IMR-90 (cell line): Measurements from ENCODE around the gene ERCC4. TPM values are rescaled to one million over a fixed set of nuclear protein-coding genes. Genes with fewer than 3 reads are reported as not detected.

ENCODE experiments used
- ATAC-seq: fragments of 200-7000 bp; cut with Tn5 transposase; 2 replicates; pipeline ENCODE4 v1.9.1; 2020; ENCODE audit warnings: low read depth, mild to moderate bottlenecking, moderate library complexity
- BruUV-seq: library from RNA; stranded (reverse); fragments of 400-500 nt; replicated peaks from 2 replicates; lab custom pipeline; 2021; lab: Mats Ljungman, UMichigan
- CTCF ChIA-PET: fragments of 300-600 bp; formaldehyde crosslinking; extraction: SDS; loops from one replicate; lab custom pipeline; 2021; ENCODE audit warnings: antibody characterized with exemption; lab: Yijun Ruan, JAX
- POLR2A ChIA-PET: fragments of 300-600 bp; sonication (Branson Sonifier 250); formaldehyde crosslinking; loops from one replicate; lab custom pipeline; 2022; ENCODE audit warnings: antibody characterized with exemption; ENCODE audit not compliant: unreplicated experiment; lab: Charles Lee
- DNase-seq: peaks from one replicate; pipeline ENCODE4 v3.0.0; 2013
- H2AFZ ChIP-seq: replicated peaks from 2 replicates; pipeline ENCODE3; 2013; ENCODE audit warnings: low read length, mild to moderate bottlenecking; ENCODE audit not compliant: poor library complexity
- H2AK5ac ChIP-seq: 2 replicates; pipeline ENCODE4 v1.6.1; 2013; ENCODE audit warnings: low read depth, low read length, inconsistent platforms
- H2AK9ac ChIP-seq: replicated peaks from 2 replicates; pipeline ENCODE3; 2013; ENCODE audit warnings: mild to moderate bottlenecking, low read depth, low read length, moderate library complexity; ENCODE audit not compliant: poor library complexity
- H2BK120ac ChIP-seq: 2 replicates; pipeline ENCODE4 v1.6.1; 2013; ENCODE audit warnings: low read depth, low read length, inconsistent platforms
- H2BK15ac ChIP-seq: 3 replicates; pipeline ENCODE4 v1.6.1; 2013; ENCODE audit warnings: low read depth, low read length, inconsistent platforms
- H2BK20ac ChIP-seq: 2 replicates; pipeline ENCODE4 v1.6.1; 2013; ENCODE audit warnings: low read depth, mild to moderate bottlenecking, inconsistent platforms, low read length, moderate library complexity
- H2BK5ac ChIP-seq: 2 replicates; pipeline ENCODE4 v1.6.1; 2013; ENCODE audit warnings: mild to moderate bottlenecking, low read depth, low read length, inconsistent platforms; ENCODE audit not compliant: poor library complexity, severe bottlenecking
- H3K14ac ChIP-seq: replicated peaks from 2 replicates; pipeline ENCODE4 v1.6.1; 2013; ENCODE audit warnings: low read depth, low read length, inconsistent platforms
- H3K18ac ChIP-seq: 2 replicates; pipeline ENCODE4 v1.6.1; 2013; ENCODE audit warnings: low read depth, low read length, control low read depth
- H3K23ac ChIP-seq: 2 replicates; pipeline ENCODE4 v1.6.1; 2013; ENCODE audit warnings: low read depth, low read length, inconsistent platforms
- H3K27ac ChIP-seq: 2 replicates; pipeline ENCODE4 v1.5.1; 2013; ENCODE audit warnings: mild to moderate bottlenecking, control low read depth, low read length; ENCODE audit not compliant: insufficient read depth
- H3K27me3 ChIP-seq: 2 replicates; pipeline ENCODE4 v1.6.1; 2013; ENCODE audit warnings: low read length; ENCODE audit not compliant: control insufficient read depth, insufficient read depth
- H3K36me3 ChIP-seq: 2 replicates; pipeline ENCODE4 v1.6.1; 2013; ENCODE audit warnings: low read length, mixed read lengths; ENCODE audit not compliant: control insufficient read depth, insufficient read depth
- H3K4ac ChIP-seq: 2 replicates; pipeline ENCODE4 v1.6.1; 2013; ENCODE audit warnings: low read depth, low read length, inconsistent platforms
- H3K4me1 ChIP-seq: 2 replicates; pipeline ENCODE4 v1.6.1; 2013; ENCODE audit warnings: low read length, mixed read lengths; ENCODE audit not compliant: control insufficient read depth, insufficient read depth
- H3K4me2 ChIP-seq: 2 replicates; pipeline ENCODE4 v1.6.1; 2013; ENCODE audit warnings: low read depth, mild to moderate bottlenecking, control low read depth, low read length, moderate library complexity
- H3K4me3 ChIP-seq: 2 replicates; pipeline ENCODE4 v1.5.1; 2013; ENCODE audit warnings: low read depth, mild to moderate bottlenecking, control low read depth, low read length, moderate library complexity; ENCODE audit not compliant: insufficient read depth
- H3K56ac ChIP-seq: 2 replicates; pipeline ENCODE4 v1.6.1; 2013; ENCODE audit warnings: low read length, inconsistent platforms; ENCODE audit not compliant: insufficient read depth; ENCODE audit errors: extremely low read depth
- H3K79me1 ChIP-seq, 2 experiments: 2 replicates each; pipeline ENCODE4 v1.6.1; 2013; ENCODE audit warnings: low read length in 2 of 2, inconsistent platforms in 1 of 2, low read depth in 1 of 2
- H3K9ac ChIP-seq: 2 replicates; pipeline ENCODE4 v1.6.1; 2013; ENCODE audit warnings: low read depth, low read length, control low read depth
- H3K9me1 ChIP-seq: 2 replicates; pipeline ENCODE4 v1.6.1; 2013; ENCODE audit warnings: low read length, inconsistent platforms; ENCODE audit not compliant: insufficient read depth
- H3K9me3 ChIP-seq: 2 replicates; pipeline ENCODE4 v1.6.1; 2013; ENCODE audit warnings: low read length; ENCODE audit not compliant: control insufficient read depth, insufficient read depth
- H4K20me1 ChIP-seq: 2 replicates; pipeline ENCODE4 v1.6.1; 2013; ENCODE audit warnings: low read length, inconsistent platforms; ENCODE audit not compliant: insufficient read depth
- H4K5ac ChIP-seq: 2 replicates; pipeline ENCODE4 v1.6.1; 2013; ENCODE audit warnings: mild to moderate bottlenecking, low read depth, low read length, control low read depth
- H4K8ac ChIP-seq, 2 experiments: 2 replicates each; pipeline ENCODE4 v1.6.1; 2013; ENCODE audit warnings: low read depth in 2 of 2, low read length in 2 of 2, control low read depth in 1 of 2, inconsistent platforms in 1 of 2
- H4K91ac ChIP-seq: 2 replicates; pipeline ENCODE4 v1.6.1; 2013; ENCODE audit warnings: low read depth, low read length, inconsistent platforms; ENCODE audit not compliant: insufficient read depth
- BHLHE40 ChIP-seq: fragments of 150-350 bp; IDR thresholded peaks from 2 replicates; pipeline ENCODE4 v1.6.1; 2016; ENCODE audit warnings: mild to moderate bottlenecking, low read depth, low read length
- CEBPB ChIP-seq: IDR thresholded peaks from 2 replicates; pipeline ENCODE4 v1.6.1; 2012; ENCODE audit warnings: low read depth, low read length, improper control_type of control experiment
- MAFK ChIP-seq: IDR thresholded peaks from 2 replicates; pipeline ENCODE4 v1.6.1; 2012; ENCODE audit warnings: low read depth, low read length, improper control_type of control experiment
- POLR2A ChIP-seq: IDR thresholded peaks from 2 replicates; pipeline ENCODE4 v1.6.1; 2012; ENCODE audit warnings: mild to moderate bottlenecking, low read depth, low read length
- RCOR1 ChIP-seq: IDR thresholded peaks from 2 replicates; pipeline ENCODE4 v1.6.1; 2012; ENCODE audit warnings: mild to moderate bottlenecking, low read length, improper control_type of control experiment; ENCODE audit not compliant: insufficient replicate concordance
- SMC3 ChIP-seq: fragments of 150-350 bp; IDR thresholded peaks from 2 replicates; pipeline ENCODE4 v1.6.1; 2016; ENCODE audit warnings: low read depth, mild to moderate bottlenecking, antibody characterized with exemption, low read length, moderate library complexity
- WGBS, 2 experiments: methylation state at CpG; one replicate each; pipeline versions ENCODE4 v1.1.5 to v1.1.7; 2013; ENCODE audit warnings: missing lambda C conversion rate in 2 of 2; ENCODE audit not compliant: insufficient read length in 1 of 2; ENCODE audit errors: extremely low coverage in 2 of 2; 5-methylcytosine and 5-hydroxymethylcytosine counted together
- dilution Hi-C: fragments of 300-500 bp; cut with HindIII; formaldehyde crosslinking; loops from one replicate; pipeline ENCODE4 v1.14.3; 2018; ENCODE audit warnings: low sequenced_read_pairs; ENCODE audit not compliant: unreplicated experiment
- in situ Hi-C: fragments of 300-500 bp; cut with MboI; formaldehyde crosslinking; loops from 3 replicates; pipeline ENCODE4 v1.14.3; 2019; ENCODE audit warnings: low sequenced_read_pairs, inconsistent platforms, mixed read lengths
- intact Hi-C: fragments of 100-400 bp; cut with micrococcal nuclease; formaldehyde crosslinking; loops from 2 replicates; pipeline ENCODE4 v1.10.0; 2022
- polyA plus RNA-seq, 3 experiments: library from polyadenylated mRNA; depleted of rRNA; stranded (reverse); fragments of >200 nt; gene quantifications; 2 replicates each; pipeline ENCODE4 v1.2.3, GENCODE V29; 2012; ENCODE audit warnings: low replicate concordance in 1 of 3
- total RNA-seq: library from RNA; depleted of rRNA; stranded (reverse); fragments of >200 nt; gene quantifications from 2 replicates; pipeline ENCODE4 v1.2.3, GENCODE V29; 2012

The ERCC4 gene
- total and polyA plus RNA-seq, 2 of the 4 experiments (the other 2 are of a cell fraction): 2.9 to 19.2 TPM

DNA sequence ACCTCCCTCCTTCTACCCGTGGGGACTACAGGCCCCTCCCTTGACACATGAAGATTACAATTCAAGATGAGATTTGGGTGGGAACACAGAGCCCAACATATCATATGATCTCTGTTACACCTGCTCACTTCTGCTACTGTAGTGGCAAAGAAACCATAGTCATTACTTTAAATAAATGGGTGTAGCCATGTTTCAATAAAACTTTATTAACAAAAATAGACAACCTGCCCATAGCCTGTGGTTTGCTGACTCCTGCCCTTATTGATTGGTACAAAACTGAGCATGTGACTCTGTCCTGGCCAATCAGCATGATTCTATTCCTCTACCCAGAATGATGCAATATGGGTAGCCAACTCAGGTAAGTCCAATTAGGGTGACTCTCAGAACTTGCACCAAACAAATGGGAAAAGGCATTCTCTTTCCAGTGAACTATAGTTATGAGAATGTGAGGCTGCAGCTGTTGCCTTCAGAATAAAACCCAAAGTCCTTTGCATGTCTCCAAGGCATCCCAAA, 15.7 kb upstream of the ERCC4 start:
- TF ChIP-seq MAFK (no peak), CEBPB (peak; percentile 18; the same call in 1 of the 2 replicates), BHLHE40 (no peak), SMC3 (no peak), POLR2A (no peak), RCOR1 (no peak)
- Histone ChIP-seq H3K4me3 (no peak overlapping the region), H4K5ac (no peak overlapping the region), H3K23ac (no peak overlapping the region), H3K36me3 (no peaks in the 10 kb centered on the region), H3K79me1 (no peaks in the 10 kb centered on the region), H4K8ac (no peak overlapping the region), H3K9me3 (no peaks in the 10 kb centered on the region), H4K91ac (no peak overlapping the region), H3K4me1 (no peaks in the 10 kb centered on the region; the same call in 1 of the 2 replicates), H2BK120ac (no peak overlapping the region), H2AK9ac (no peak overlapping the region), H4K20me1 (no peaks in the 10 kb centered on the region), H3K27me3 (peaks cover 6% of the 10 kb centered on the region), H3K4me2 (no peak overlapping the region), H3K14ac (no peak overlapping the region), H2BK20ac (no peak overlapping the region), H2BK15ac (no peak overlapping the region), H3K4ac (no peak overlapping the region), H3K9me1 (no peaks in the 10 kb centered on the region), H3K27ac (no peak overlapping the region), H3K18ac (no peak overlapping the region), H2AFZ (no peak overlapping the region), H2AK5ac (no peak overlapping the region), H2BK5ac (no peak overlapping the region), H3K56ac (no peak overlapping the region), H3K9ac (no peak overlapping the region)
- dilution Hi-C loops: no loop called here
- BruUV-seq: no TSS peak
- ChIA-PET POLR2A (no interaction called here), CTCF (interaction anchor here (0.7 kb wide), 1 partner anchor 325 kb away, joined by 5 read pairs; no protein-coding TSS in a partner anchor)
- no CpG with 5 or more reads among the region's 1 CpG for WGBS, 2 experiments
- in situ Hi-C loops: no loop called here
- ATAC-seq: no peak
- DNase-seq: no peak
- intact Hi-C loops: no loop called here
